IMR-90 (cell line): Measurements from ENCODE around the gene CLDN22. TPM values are rescaled to one million over a fixed set of nuclear protein-coding genes. Genes with fewer than 3 reads are reported as not detected.

Source experiments
- ATAC-seq: fragments of 200-7000 bp; cut with Tn5 transposase; 2 replicates; pipeline ENCODE4 v1.9.1; 2020; ENCODE audit warnings: low read depth, mild to moderate bottlenecking, moderate library complexity
- BruUV-seq: library from RNA; stranded (reverse); fragments of 400-500 nt; replicated peaks from 2 replicates; lab custom pipeline; 2021; lab: Mats Ljungman, UMichigan
- CTCF ChIA-PET: fragments of 300-600 bp; formaldehyde crosslinking; extraction: SDS; loops from one replicate; lab custom pipeline; 2021; ENCODE audit warnings: antibody characterized with exemption; lab: Yijun Ruan, JAX
- POLR2A ChIA-PET: fragments of 300-600 bp; sonication (Branson Sonifier 250); formaldehyde crosslinking; loops from one replicate; lab custom pipeline; 2022; ENCODE audit warnings: antibody characterized with exemption; ENCODE audit not compliant: unreplicated experiment; lab: Charles Lee
- DNase-seq: peaks from one replicate; pipeline ENCODE4 v3.0.0; 2013
- H2AFZ ChIP-seq: replicated peaks from 2 replicates; pipeline ENCODE3; 2013; ENCODE audit warnings: low read length, mild to moderate bottlenecking; ENCODE audit not compliant: poor library complexity
- H2AK5ac ChIP-seq: 2 replicates; pipeline ENCODE4 v1.6.1; 2013; ENCODE audit warnings: low read depth, low read length, inconsistent platforms
- H2AK9ac ChIP-seq: replicated peaks from 2 replicates; pipeline ENCODE3; 2013; ENCODE audit warnings: mild to moderate bottlenecking, low read depth, low read length, moderate library complexity; ENCODE audit not compliant: poor library complexity
- H2BK120ac ChIP-seq: 2 replicates; pipeline ENCODE4 v1.6.1; 2013; ENCODE audit warnings: low read depth, low read length, inconsistent platforms
- H2BK15ac ChIP-seq: 3 replicates; pipeline ENCODE4 v1.6.1; 2013; ENCODE audit warnings: low read depth, low read length, inconsistent platforms
- H2BK20ac ChIP-seq: 2 replicates; pipeline ENCODE4 v1.6.1; 2013; ENCODE audit warnings: low read depth, mild to moderate bottlenecking, inconsistent platforms, low read length, moderate library complexity
- H2BK5ac ChIP-seq: 2 replicates; pipeline ENCODE4 v1.6.1; 2013; ENCODE audit warnings: mild to moderate bottlenecking, low read depth, low read length, inconsistent platforms; ENCODE audit not compliant: poor library complexity, severe bottlenecking
- H3K14ac ChIP-seq: replicated peaks from 2 replicates; pipeline ENCODE4 v1.6.1; 2013; ENCODE audit warnings: low read depth, low read length, inconsistent platforms
- H3K18ac ChIP-seq: 2 replicates; pipeline ENCODE4 v1.6.1; 2013; ENCODE audit warnings: low read depth, low read length, control low read depth
- H3K23ac ChIP-seq: 2 replicates; pipeline ENCODE4 v1.6.1; 2013; ENCODE audit warnings: low read depth, low read length, inconsistent platforms
- H3K27ac ChIP-seq: 2 replicates; pipeline ENCODE4 v1.5.1; 2013; ENCODE audit warnings: mild to moderate bottlenecking, control low read depth, low read length; ENCODE audit not compliant: insufficient read depth
- H3K27me3 ChIP-seq: 2 replicates; pipeline ENCODE4 v1.6.1; 2013; ENCODE audit warnings: low read length; ENCODE audit not compliant: control insufficient read depth, insufficient read depth
- H3K36me3 ChIP-seq: 2 replicates; pipeline ENCODE4 v1.6.1; 2013; ENCODE audit warnings: low read length, mixed read lengths; ENCODE audit not compliant: control insufficient read depth, insufficient read depth
- H3K4ac ChIP-seq: 2 replicates; pipeline ENCODE4 v1.6.1; 2013; ENCODE audit warnings: low read depth, low read length, inconsistent platforms
- H3K4me1 ChIP-seq: 2 replicates; pipeline ENCODE4 v1.6.1; 2013; ENCODE audit warnings: low read length, mixed read lengths; ENCODE audit not compliant: control insufficient read depth, insufficient read depth
- H3K4me2 ChIP-seq: 2 replicates; pipeline ENCODE4 v1.6.1; 2013; ENCODE audit warnings: low read depth, mild to moderate bottlenecking, control low read depth, low read length, moderate library complexity
- H3K4me3 ChIP-seq: 2 replicates; pipeline ENCODE4 v1.5.1; 2013; ENCODE audit warnings: low read depth, mild to moderate bottlenecking, control low read depth, low read length, moderate library complexity; ENCODE audit not compliant: insufficient read depth
- H3K56ac ChIP-seq: 2 replicates; pipeline ENCODE4 v1.6.1; 2013; ENCODE audit warnings: low read length, inconsistent platforms; ENCODE audit not compliant: insufficient read depth; ENCODE audit errors: extremely low read depth
- H3K79me1 ChIP-seq, 2 experiments: 2 replicates each; pipeline ENCODE4 v1.6.1; 2013; ENCODE audit warnings: low read length in 2 of 2, inconsistent platforms in 1 of 2, low read depth in 1 of 2
- H3K9ac ChIP-seq: 2 replicates; pipeline ENCODE4 v1.6.1; 2013; ENCODE audit warnings: low read depth, low read length, control low read depth
- H3K9me1 ChIP-seq: 2 replicates; pipeline ENCODE4 v1.6.1; 2013; ENCODE audit warnings: low read length, inconsistent platforms; ENCODE audit not compliant: insufficient read depth
- H3K9me3 ChIP-seq: 2 replicates; pipeline ENCODE4 v1.6.1; 2013; ENCODE audit warnings: low read length; ENCODE audit not compliant: control insufficient read depth, insufficient read depth
- H4K20me1 ChIP-seq: 2 replicates; pipeline ENCODE4 v1.6.1; 2013; ENCODE audit warnings: low read length, inconsistent platforms; ENCODE audit not compliant: insufficient read depth
- H4K5ac ChIP-seq: 2 replicates; pipeline ENCODE4 v1.6.1; 2013; ENCODE audit warnings: mild to moderate bottlenecking, low read depth, low read length, control low read depth
- H4K8ac ChIP-seq, 2 experiments: 2 replicates each; pipeline ENCODE4 v1.6.1; 2013; ENCODE audit warnings: low read depth in 2 of 2, low read length in 2 of 2, control low read depth in 1 of 2, inconsistent platforms in 1 of 2
- H4K91ac ChIP-seq: 2 replicates; pipeline ENCODE4 v1.6.1; 2013; ENCODE audit warnings: low read depth, low read length, inconsistent platforms; ENCODE audit not compliant: insufficient read depth
- BHLHE40 ChIP-seq: fragments of 150-350 bp; IDR thresholded peaks from 2 replicates; pipeline ENCODE4 v1.6.1; 2016; ENCODE audit warnings: mild to moderate bottlenecking, low read depth, low read length
- CEBPB ChIP-seq: IDR thresholded peaks from 2 replicates; pipeline ENCODE4 v1.6.1; 2012; ENCODE audit warnings: low read depth, low read length, improper control_type of control experiment
- CHD1 ChIP-seq: IDR thresholded peaks from 2 replicates; pipeline ENCODE4 v1.6.1; 2012; ENCODE audit warnings: low read depth, low read length, improper control_type of control experiment
- MXI1 ChIP-seq: IDR thresholded peaks from 2 replicates; pipeline ENCODE4 v1.6.1; 2012; ENCODE audit warnings: low read depth, mild to moderate bottlenecking, low read length, moderate library complexity, borderline replicate concordance
- POLR2A ChIP-seq: IDR thresholded peaks from 2 replicates; pipeline ENCODE4 v1.6.1; 2012; ENCODE audit warnings: mild to moderate bottlenecking, low read depth, low read length
- RAD21 ChIP-seq: IDR thresholded peaks from 2 replicates; pipeline ENCODE4 v1.6.1; 2012; ENCODE audit warnings: low read length, improper control_type of control experiment
- RCOR1 ChIP-seq: IDR thresholded peaks from 2 replicates; pipeline ENCODE4 v1.6.1; 2012; ENCODE audit warnings: mild to moderate bottlenecking, low read length, improper control_type of control experiment; ENCODE audit not compliant: insufficient replicate concordance
- RFX5 ChIP-seq: IDR thresholded peaks from 2 replicates; pipeline ENCODE4 v1.8.0; 2012; ENCODE audit warnings: low read depth, mild to moderate bottlenecking, low read length, moderate library complexity
- SMC3 ChIP-seq: fragments of 150-350 bp; IDR thresholded peaks from 2 replicates; pipeline ENCODE4 v1.6.1; 2016; ENCODE audit warnings: low read depth, mild to moderate bottlenecking, antibody characterized with exemption, low read length, moderate library complexity
- WGBS, 2 experiments: methylation state at CpG; one replicate each; pipeline versions ENCODE4 v1.1.5 to v1.1.7; 2013; ENCODE audit warnings: missing lambda C conversion rate in 2 of 2; ENCODE audit not compliant: insufficient read length in 1 of 2; ENCODE audit errors: extremely low coverage in 2 of 2; 5-methylcytosine and 5-hydroxymethylcytosine counted together
- dilution Hi-C: fragments of 300-500 bp; cut with HindIII; formaldehyde crosslinking; loops from one replicate; pipeline ENCODE4 v1.14.3; 2018; ENCODE audit warnings: low sequenced_read_pairs; ENCODE audit not compliant: unreplicated experiment
- in situ Hi-C: fragments of 300-500 bp; cut with MboI; formaldehyde crosslinking; loops from 3 replicates; pipeline ENCODE4 v1.14.3; 2019; ENCODE audit warnings: low sequenced_read_pairs, inconsistent platforms, mixed read lengths
- intact Hi-C: fragments of 100-400 bp; cut with micrococcal nuclease; formaldehyde crosslinking; loops from 2 replicates; pipeline ENCODE4 v1.10.0; 2022
- polyA plus RNA-seq, 3 experiments: library from polyadenylated mRNA; depleted of rRNA; stranded (reverse); fragments of >200 nt; gene quantifications; 2 replicates each; pipeline ENCODE4 v1.2.3, GENCODE V29; 2012; ENCODE audit warnings: low replicate concordance in 1 of 3
- total RNA-seq: library from RNA; depleted of rRNA; stranded (reverse); fragments of >200 nt; gene quantifications from 2 replicates; pipeline ENCODE4 v1.2.3, GENCODE V29; 2012
- TF ChIP-seq, protein P1 (sequence below): fragments of 150-350 bp; IDR thresholded peaks from 2 replicates; pipeline ENCODE4 v1.6.1; 2016; ENCODE audit warnings: low read depth, mild to moderate bottlenecking, low read length, moderate library complexity, borderline replicate concordance

Gene CLDN22
- total and polyA plus RNA-seq, 2 of the 4 experiments (the other 2 are of a cell fraction), result not detected

DNA sequence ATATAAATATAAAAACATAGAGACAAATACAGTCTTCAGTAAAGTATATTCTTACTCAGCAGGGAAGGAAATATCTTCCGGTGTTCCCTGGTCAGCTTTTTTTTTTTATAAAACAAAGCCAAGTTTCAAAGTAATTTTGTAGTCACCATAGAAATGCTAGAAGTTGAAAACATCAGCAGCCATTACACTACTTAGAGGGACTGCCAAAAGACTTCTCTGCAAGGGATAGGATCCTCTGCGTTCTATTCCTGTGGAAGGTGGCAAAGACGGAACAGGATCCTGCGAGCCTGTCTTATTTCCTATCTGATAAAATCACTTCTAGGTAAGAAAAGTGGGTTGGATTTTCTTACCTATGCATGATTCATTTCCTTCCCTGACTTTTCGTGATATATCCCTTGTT is 19.4 kb downstream of the CLDN22 start:
- CTCF ChIA-PET, result interaction anchor here (0.6 kb wide), 3 partner anchors 88 to 124 kb away, joined by 3 to 5 read pairs (median 3); no protein-coding TSS in a partner anchor
- no peak overlapping the region for H3K4me3 ChIP-seq
- no peak overlapping the region for H4K8ac ChIP-seq
- peaks cover 11% of the 10 kb centered on the region for H3K9me1 ChIP-seq
- H2AFZ ChIP-seq, result no peak overlapping the region
- H3K4ac ChIP-seq, result no peak overlapping the region
- no peak overlapping the region for H3K18ac ChIP-seq
- no peaks in the 10 kb centered on the region for H3K9me3 ChIP-seq
- H2BK15ac ChIP-seq, result no peak overlapping the region
- H3K4me1 ChIP-seq, result peaks cover 4% of the 10 kb centered on the region; the same call in 1 of the 2 replicates
- intact Hi-C loops, result no loop called here
- H4K5ac ChIP-seq, result no peak overlapping the region
- no peak overlapping the region for H3K23ac ChIP-seq
- no peak overlapping the region for H2AK5ac ChIP-seq
- H3K27me3 ChIP-seq, result no peaks in the 10 kb centered on the region
- no CpG with 5 or more reads among the region's 5 CpGs for whole genome bisulfite sequencing, 2 experiments
- H3K9ac ChIP-seq, result no peak overlapping the region
- no peak for TF ChIP-seq CHD1
- no peak for TF ChIP-seq RFX5
- no peak for TF ChIP-seq RAD21
- no peak for TF ChIP-seq POLR2A
- TF ChIP-seq CEBPB, result no peak
- TF ChIP-seq BHLHE40, result no peak
- no peak for TF ChIP-seq SMC3
- TF ChIP-seq, protein P1, sequence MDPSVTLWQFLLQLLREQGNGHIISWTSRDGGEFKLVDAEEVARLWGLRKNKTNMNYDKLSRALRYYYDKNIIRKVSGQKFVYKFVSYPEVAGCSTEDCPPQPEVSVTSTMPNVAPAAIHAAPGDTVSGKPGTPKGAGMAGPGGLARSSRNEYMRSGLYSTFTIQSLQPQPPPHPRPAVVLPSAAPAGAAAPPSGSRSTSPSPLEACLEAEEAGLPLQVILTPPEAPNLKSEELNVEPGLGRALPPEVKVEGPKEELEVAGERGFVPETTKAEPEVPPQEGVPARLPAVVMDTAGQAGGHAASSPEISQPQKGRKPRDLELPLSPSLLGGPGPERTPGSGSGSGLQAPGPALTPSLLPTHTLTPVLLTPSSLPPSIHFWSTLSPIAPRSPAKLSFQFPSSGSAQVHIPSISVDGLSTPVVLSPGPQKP, result no peak
- no peak for TF ChIP-seq MXI1
- TF ChIP-seq RCOR1, result no peak
- no peak overlapping the region for H2AK9ac ChIP-seq
- no TSS peak for BruUV-seq
- H4K91ac ChIP-seq, result no peak overlapping the region
- dilution Hi-C loops, result no loop called here
- no peak overlapping the region for H2BK20ac ChIP-seq
- 0 out of 4 replicates have a peak, but pooled peaks cover 0 to 4% of the 10 kb centered on the region in 2 experiments for H3K79me1 ChIP-seq
- no peak overlapping the region for H3K14ac ChIP-seq
- no peak overlapping the region for H2BK5ac ChIP-seq
- POLR2A ChIA-PET, result no interaction called here
- no peak overlapping the region for H3K27ac ChIP-seq
- no peak overlapping the region for H2BK120ac ChIP-seq
- ATAC-seq (no peak), DNase-seq (no peak)
- no peak overlapping the region for H3K4me2 ChIP-seq
- in situ Hi-C loops, result no loop called here
- peaks cover 26% of the 10 kb centered on the region for H3K36me3 ChIP-seq
- no peak overlapping the region for H3K56ac ChIP-seq
- H4K20me1 ChIP-seq, result no peaks in the 10 kb centered on the region
